NCI-H774 (cell line): Measurements from ENCODE around the gene SCN8A.

Experiments used
- DNase-seq: peaks from one replicate; lab custom pipeline; 2025; lab: John Stamatoyannopoulos, UW

Gene SCN8A

GRCh38 chr12:51721282-51721940 lies 130.4 kb downstream of the SCN8A start:
- no peak for DNase-seq

- no peak for DNase-seq
These were observed 131.4 kb downstream of the SCN8A start for GRCh38 chr12:51722431-51722830.

GRCh38 chr12:51726161-51726560 lies 135.1 kb downstream of the SCN8A start:
- no peak for DNase-seq

- DNase-seq = no peak
These were observed 135.9 kb downstream of the SCN8A start for GRCh38 chr12:51726931-51727330.

GRCh38 chr12:51729331-51729730 lies 138.3 kb downstream of the SCN8A start:
- DNase-seq = no peak

- DNase-seq = no peak
These were observed 139.7 kb downstream of the SCN8A start for GRCh38 chr12:51730745-51731144.

GRCh38 chr12:51740536-51740935 lies 149.5 kb downstream of the SCN8A start:
- DNase-seq = no peak

GRCh38 chr12:51744235-51744634 lies 153.2 kb downstream of the SCN8A start:
- no peak for DNase-seq

GRCh38 chr12:51744957-51745356 lies 153.9 kb downstream of the SCN8A start:
- no peak for DNase-seq

- DNase-seq = no peak
These were observed 155.4 kb downstream of the SCN8A start for GRCh38 chr12:51746416-51746815.

- DNase-seq = no peak
These were observed 157.2 kb downstream of the SCN8A start for GRCh38 chr12:51748235-51748634.

- DNase-seq = no peak
These were observed 158.4 kb downstream of the SCN8A start for GRCh38 chr12:51749206-51749985.

- no peak for DNase-seq
These were observed 158.9 kb downstream of the SCN8A start for GRCh38 chr12:51749986-51750317.

GRCh38 chr12:51751661-51752060 lies 160.6 kb downstream of the SCN8A start:
- DNase-seq = no peak

GRCh38 chr12:51752234-51752889 lies 161.3 kb downstream of the SCN8A start:
- no peak for DNase-seq

- no peak for DNase-seq
These were observed 163.1 kb downstream of the SCN8A start for GRCh38 chr12:51753980-51754675.

- no peak for DNase-seq
These were observed 164.2 kb downstream of the SCN8A start for GRCh38 chr12:51755251-51755650.

GRCh38 chr12:51759175-51759574 lies 168.1 kb downstream of the SCN8A start:
- no peak for DNase-seq

GRCh38 chr12:51759695-51760094 lies 168.7 kb downstream of the SCN8A start:
- DNase-seq = no peak

GRCh38 chr12:51760231-51760630 lies 169.2 kb downstream of the SCN8A start:
- DNase-seq = no peak

- DNase-seq = no peak
These were observed 172.7 kb downstream of the SCN8A start for GRCh38 chr12:51763743-51764142.

GRCh38 chr12:51766067-51766676 lies 175.1 kb downstream of the SCN8A start:
- no peak for DNase-seq
